ENCODE measurements around the gene TMBIM6.

The TMBIM6 gene

GRCh38 chr12:49702009-49702408, 39.3 kb upstream of the TMBIM6 start:
- Histone ChIP-seq H3K9me2 (replicated peaks; ENCODE audit: insufficient read depth, low read length) (no peaks in the 10 kb centered on the region), H3K4me2 (ENCODE audit: low read depth, low read length) (no peak overlapping the region), H3K9ac (ENCODE audit: low read length) (no peak overlapping the region), H3K36me3 (replicated peaks; ENCODE audit: insufficient read depth, low read length) (no peaks in the 10 kb centered on the region), H3K4me1 (ENCODE audit: low read length) (peaks cover 38% of the 10 kb centered on the region), H3K9me3 (replicated peaks; ENCODE audit: insufficient read depth, low read length) (no peaks in the 10 kb centered on the region), H3F3A (ENCODE audit: insufficient read depth, low read length) (peaks cover 21% of the 10 kb centered on the region), H3K4me3 (ENCODE audit: low read length) (no peak overlapping the region), H3K27me3 (replicated peaks; ENCODE audit: insufficient read depth, low read length) (no peaks in the 10 kb centered on the region), H2AFZ (ENCODE audit: low read length) (no peak overlapping the region), H4K20me1 (ENCODE audit: insufficient read depth, low read length) (no peaks in the 10 kb centered on the region), H3K79me2 (ENCODE audit: low read length) (peaks cover 23% of the 10 kb centered on the region; the same call in 1 of the 2 replicates), H3K27ac (ENCODE audit: low read length) (no peak overlapping the region)
- TF ChIP-seq EZH2 (optimal IDR thresholded peaks at IDR 0.05; ENCODE audit: low read depth, low read length) (no peak), CTCF (IDR thresholded peaks at IDR 0.05; ENCODE audit: low read length) (no peak), EZH2phosphoT487 (IDR thresholded peaks at IDR 0.05; ENCODE audit: low read length) (no peak)
- no peak for DNase-seq

GRCh38 chr12:49702676-49703215, 38.6 kb upstream of the TMBIM6 start:
- Histone ChIP-seq H3K36me3 (replicated peaks; ENCODE audit: insufficient read depth, low read length) (no peaks in the 10 kb centered on the region), H3F3A (ENCODE audit: insufficient read depth, low read length) (peaks cover 21% of the 10 kb centered on the region), H3K9me2 (replicated peaks; ENCODE audit: insufficient read depth, low read length) (no peaks in the 10 kb centered on the region), H3K4me1 (ENCODE audit: low read length) (peaks cover 40% of the 10 kb centered on the region), H3K27me3 (replicated peaks; ENCODE audit: insufficient read depth, low read length) (no peaks in the 10 kb centered on the region), H3K79me2 (ENCODE audit: low read length) (peaks cover 23% of the 10 kb centered on the region; the same call in 1 of the 2 replicates), H3K4me3 (ENCODE audit: low read length) (no peak overlapping the region), H3K9me3 (replicated peaks; ENCODE audit: insufficient read depth, low read length) (no peaks in the 10 kb centered on the region), H3K4me2 (ENCODE audit: low read depth, low read length) (no peak overlapping the region), H2AFZ (ENCODE audit: low read length) (no peak overlapping the region), H4K20me1 (ENCODE audit: insufficient read depth, low read length) (no peaks in the 10 kb centered on the region), H3K27ac (ENCODE audit: low read length) (no peak overlapping the region), H3K9ac (ENCODE audit: low read length) (no peak overlapping the region)
- no peak for DNase-seq
- no peak for TF ChIP-seq EZH2phosphoT487 (IDR thresholded peaks at IDR 0.05; ENCODE audit: low read length)

- H3K36me3 ChIP-seq (replicated peaks; ENCODE audit: insufficient read depth, low read length) = no peaks in the 10 kb centered on the region
- H3K4me2 ChIP-seq (ENCODE audit: low read depth, low read length) = no peak overlapping the region
- no peak overlapping the region for H3K9ac ChIP-seq (ENCODE audit: low read length)
- H3K4me1 ChIP-seq (ENCODE audit: low read length) = peaks cover 33% of the 10 kb centered on the region
- H3K79me2 ChIP-seq (ENCODE audit: low read length) = peaks cover 23% of the 10 kb centered on the region; the same call in 1 of the 2 replicates
- DNase-seq = no peak
- H3K4me3 ChIP-seq (ENCODE audit: low read length) = no peak overlapping the region
- peaks cover 15% of the 10 kb centered on the region for H3F3A ChIP-seq (ENCODE audit: insufficient read depth, low read length)
- H3K27ac ChIP-seq (ENCODE audit: low read length) = no peak overlapping the region
- H4K20me1 ChIP-seq (ENCODE audit: insufficient read depth, low read length) = no peaks in the 10 kb centered on the region
- TF ChIP-seq CTCF (IDR thresholded peaks at IDR 0.05; ENCODE audit: low read length) = no peak
- no peak for TF ChIP-seq EZH2 (optimal IDR thresholded peaks at IDR 0.05; ENCODE audit: low read depth, low read length)
- no peak for TF ChIP-seq EZH2phosphoT487 (IDR thresholded peaks at IDR 0.05; ENCODE audit: low read length)
- no peaks in the 10 kb centered on the region for H3K9me3 ChIP-seq (replicated peaks; ENCODE audit: insufficient read depth, low read length)
- H3K9me2 ChIP-seq (replicated peaks; ENCODE audit: insufficient read depth, low read length) = no peaks in the 10 kb centered on the region
- H2AFZ ChIP-seq (ENCODE audit: low read length) = no peak overlapping the region
- H3K27me3 ChIP-seq (replicated peaks; ENCODE audit: insufficient read depth, low read length) = no peaks in the 10 kb centered on the region
Observed at GRCh38 chr12:49703647-49704137, 37.7 kb upstream of the TMBIM6 start.

GRCh38 chr12:49705479-49706134, 35.8 kb upstream of the TMBIM6 start:
- no peak for TF ChIP-seq CTCF (IDR thresholded peaks at IDR 0.05; ENCODE audit: low read length)
- no peak for TF ChIP-seq EZH2 (optimal IDR thresholded peaks at IDR 0.05; ENCODE audit: low read depth, low read length)
- no peak for TF ChIP-seq EZH2phosphoT487 (IDR thresholded peaks at IDR 0.05; ENCODE audit: low read length)
- Histone ChIP-seq H2AFZ (ENCODE audit: low read length) (no peak overlapping the region), H3K27ac (ENCODE audit: low read length) (no peak overlapping the region), H3K4me1 (ENCODE audit: low read length) (peaks cover 22% of the 10 kb centered on the region), H3K36me3 (replicated peaks; ENCODE audit: insufficient read depth, low read length) (no peaks in the 10 kb centered on the region), H3K9me2 (replicated peaks; ENCODE audit: insufficient read depth, low read length) (no peaks in the 10 kb centered on the region), H3K9me3 (replicated peaks; ENCODE audit: insufficient read depth, low read length) (no peaks in the 10 kb centered on the region), H3K79me2 (ENCODE audit: low read length) (peaks cover 23% of the 10 kb centered on the region; the same call in 1 of the 2 replicates), H3F3A (ENCODE audit: insufficient read depth, low read length) (0 out of 2 replicates have a peak, but pooled peaks cover 5% of the 10 kb centered on the region), H3K27me3 (replicated peaks; ENCODE audit: insufficient read depth, low read length) (no peaks in the 10 kb centered on the region; the same call in 1 of the 2 replicates), H4K20me1 (ENCODE audit: insufficient read depth, low read length) (no peaks in the 10 kb centered on the region), H3K4me2 (ENCODE audit: low read depth, low read length) (peak overlapping the region; percentile 77; the same call in 1 of the 2 replicates), H3K4me3 (ENCODE audit: low read length) (no peak overlapping the region), H3K9ac (ENCODE audit: low read length) (no peak overlapping the region)
- no peak for DNase-seq
